Endothelial cell (in vitro differentiated cells): Measurements from ENCODE around the gene AKAP5. TPM values are rescaled to one million over a fixed set of nuclear protein-coding genes. Genes with fewer than 3 reads are reported as not detected.
"Not testable (repeated sequence)": the region's sequence is repeated elsewhere in the genome, so short reads cannot be mapped to it uniquely, and the experiment has no call there.

Experiments
- DNase-seq: peaks from one replicate; pipeline ENCODE4 v3.0.0; 2021; ENCODE audit warnings: low spot score
- H3K27ac Mint-ChIP-seq: one replicate; pipeline ENCODE4 v1.8.0; 2021; ENCODE audit warnings: mixed read lengths, inconsistent platforms; ENCODE audit not compliant: unreplicated experiment
- H3K27me3 Mint-ChIP-seq: one replicate; pipeline ENCODE4 v1.8.0; 2021; ENCODE audit warnings: mild to moderate bottlenecking, moderate library complexity, mixed read lengths, inconsistent platforms; ENCODE audit not compliant: unreplicated experiment
- H3K36me3 Mint-ChIP-seq: one replicate; pipeline ENCODE4 v1.8.0; 2021; ENCODE audit warnings: mild to moderate bottlenecking, low read depth, mixed read lengths, inconsistent platforms; ENCODE audit not compliant: unreplicated experiment
- H3K4me1 Mint-ChIP-seq: one replicate; pipeline ENCODE4 v1.8.0; 2021; ENCODE audit warnings: mild to moderate bottlenecking, mixed read lengths, inconsistent platforms; ENCODE audit not compliant: unreplicated experiment
- H3K4me3 Mint-ChIP-seq: one replicate; pipeline ENCODE4 v1.8.0; 2021; ENCODE audit warnings: mild to moderate bottlenecking, mixed read lengths, inconsistent platforms; ENCODE audit not compliant: unreplicated experiment
- H3K9me3 Mint-ChIP-seq: one replicate; pipeline ENCODE4 v1.8.0; 2021; ENCODE audit warnings: mixed read lengths, inconsistent platforms; ENCODE audit not compliant: unreplicated experiment
- total RNA-seq: library from RNA; stranded (reverse); fragmentation: NEBNext Ultra II Directional; extraction: Animal tissue kit (Norgen Biotek cat#: 25700); gene quantifications from one replicate; pipeline ENCODE4 v1.2.1, GENCODE V29; 2021; ENCODE audit not compliant: unreplicated experiment
- TF ChIP-seq, protein P1 (sequence below): fragments of 200-600 bp; sonication (generic); IDR thresholded peaks from one replicate; pipeline ENCODE4 v1.5.0; 2021; ENCODE audit warnings: antibody characterized with exemption; ENCODE audit not compliant: unreplicated experiment

AKAP5 gene
- total RNA-seq, 1 donor from 2014 or later, result 6.1 TPM

DNA sequence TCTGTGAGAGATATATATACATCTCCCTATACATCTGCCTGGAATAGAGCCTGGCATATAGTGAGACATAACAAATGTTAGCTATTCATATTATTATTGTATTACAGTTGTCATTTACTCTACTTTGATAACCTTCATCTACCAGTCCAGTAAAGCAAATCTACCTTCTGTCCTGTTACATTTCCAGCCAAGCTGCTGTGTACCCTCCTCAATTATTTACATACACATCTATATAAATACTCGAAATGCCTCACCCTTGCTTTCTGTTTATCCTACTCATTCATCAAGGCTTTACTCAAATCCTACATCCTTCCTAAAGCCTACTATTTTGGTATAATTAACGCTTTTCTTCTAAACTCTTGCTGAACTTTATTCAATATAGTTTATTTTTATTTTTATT is 48.0 kb downstream of the AKAP5 start:
- no peaks in the 10 kb centered on the region for H3K36me3 Mint-ChIP-seq
- H3K4me3 Mint-ChIP-seq, result no peak overlapping the region
- H3K9me3 Mint-ChIP-seq, result no peaks in the 10 kb centered on the region
- H3K27me3 Mint-ChIP-seq, result no peaks in the 10 kb centered on the region
- TF ChIP-seq, protein P1, sequence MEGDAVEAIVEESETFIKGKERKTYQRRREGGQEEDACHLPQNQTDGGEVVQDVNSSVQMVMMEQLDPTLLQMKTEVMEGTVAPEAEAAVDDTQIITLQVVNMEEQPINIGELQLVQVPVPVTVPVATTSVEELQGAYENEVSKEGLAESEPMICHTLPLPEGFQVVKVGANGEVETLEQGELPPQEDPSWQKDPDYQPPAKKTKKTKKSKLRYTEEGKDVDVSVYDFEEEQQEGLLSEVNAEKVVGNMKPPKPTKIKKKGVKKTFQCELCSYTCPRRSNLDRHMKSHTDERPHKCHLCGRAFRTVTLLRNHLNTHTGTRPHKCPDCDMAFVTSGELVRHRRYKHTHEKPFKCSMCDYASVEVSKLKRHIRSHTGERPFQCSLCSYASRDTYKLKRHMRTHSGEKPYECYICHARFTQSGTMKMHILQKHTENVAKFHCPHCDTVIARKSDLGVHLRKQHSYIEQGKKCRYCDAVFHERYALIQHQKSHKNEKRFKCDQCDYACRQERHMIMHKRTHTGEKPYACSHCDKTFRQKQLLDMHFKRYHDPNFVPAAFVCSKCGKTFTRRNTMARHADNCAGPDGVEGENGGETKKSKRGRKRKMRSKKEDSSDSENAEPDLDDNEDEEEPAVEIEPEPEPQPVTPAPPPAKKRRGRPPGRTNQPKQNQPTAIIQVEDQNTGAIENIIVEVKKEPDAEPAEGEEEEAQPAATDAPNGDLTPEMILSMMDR, result no peak
- H3K27ac Mint-ChIP-seq, result no peak overlapping the region
- peaks cover 27% of the 10 kb centered on the region for H3K4me1 Mint-ChIP-seq
- no peak for DNase-seq

DNA sequence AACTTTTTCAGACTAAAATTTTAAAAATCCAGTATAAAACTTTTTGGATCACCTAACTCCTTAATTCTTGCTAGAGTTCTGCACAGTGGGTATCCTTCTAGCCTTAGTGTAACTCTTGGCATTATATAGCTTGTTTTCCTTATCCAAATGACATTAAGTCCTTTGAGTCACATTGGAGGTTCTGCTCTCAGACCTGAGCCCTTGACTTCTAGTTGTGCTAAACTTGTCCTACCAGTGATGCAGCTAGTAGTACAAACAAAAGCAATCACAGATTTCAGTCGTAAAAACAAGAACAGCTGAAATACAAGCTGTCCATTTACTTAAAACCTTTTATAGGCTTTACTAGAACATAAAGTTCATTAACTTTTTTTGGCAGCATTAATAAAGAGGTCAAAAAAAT is 49.8 kb downstream of the AKAP5 start:
- peaks cover 16% of the 10 kb centered on the region for H3K4me1 Mint-ChIP-seq
- no peak overlapping the region for H3K4me3 Mint-ChIP-seq
- H3K27ac Mint-ChIP-seq, result no peak overlapping the region
- peaks cover 1% of the 10 kb centered on the region for H3K27me3 Mint-ChIP-seq
- TF ChIP-seq, protein P1, result no peak
- no peak for DNase-seq
- no peaks in the 10 kb centered on the region for H3K9me3 Mint-ChIP-seq
- H3K36me3 Mint-ChIP-seq, result no peaks in the 10 kb centered on the region

DNA sequence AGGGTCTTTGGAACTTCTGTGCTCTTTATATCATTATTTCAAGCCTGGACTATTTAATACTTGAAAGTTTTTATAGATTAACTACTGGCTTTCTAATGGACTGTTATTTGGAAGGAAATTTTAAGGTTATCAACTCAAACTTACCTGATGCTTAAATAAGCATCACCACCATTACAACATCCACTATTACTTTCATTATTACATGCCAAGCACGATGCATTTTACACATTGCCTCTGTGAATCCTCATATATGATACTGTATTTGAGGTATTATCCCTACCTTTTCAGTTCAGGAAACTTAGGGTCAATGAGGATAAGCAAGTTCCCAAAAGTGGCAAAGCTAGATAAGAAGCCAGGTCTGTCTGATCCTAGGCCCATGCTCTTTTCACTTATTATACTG is 51.7 kb downstream of the AKAP5 start:
- no peak for DNase-seq
- Mint-ChIP-seq H3K4me3 (no peak overlapping the region), H3K4me1 (no peaks in the 10 kb centered on the region), H3K27ac (no peak overlapping the region), H3K36me3 (no peaks in the 10 kb centered on the region), H3K9me3 (no peaks in the 10 kb centered on the region), H3K27me3 (peaks cover 1% of the 10 kb centered on the region)
- TF ChIP-seq, protein P1, result no peak

DNA sequence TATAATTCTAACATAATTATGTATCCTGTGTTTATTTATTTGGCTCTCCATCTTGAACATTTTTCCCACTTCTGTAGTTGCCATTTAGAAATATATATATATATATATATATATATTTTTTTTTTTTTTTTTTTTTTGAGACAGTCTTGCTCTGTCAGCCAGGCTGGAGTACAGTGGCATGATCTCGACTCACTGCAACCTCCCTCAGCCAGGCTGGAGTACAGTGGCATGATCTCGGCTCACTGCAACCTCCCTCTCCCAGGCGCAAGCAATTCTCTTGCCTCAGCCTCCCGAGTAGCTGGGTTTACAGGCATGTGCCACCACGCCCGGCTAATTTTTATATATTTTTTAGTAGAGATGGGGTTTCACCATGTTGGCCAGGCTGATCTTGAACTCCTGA is 52.4 kb downstream of the AKAP5 start:
- H3K4me1 Mint-ChIP-seq, result not testable (repeated sequence)

DNA sequence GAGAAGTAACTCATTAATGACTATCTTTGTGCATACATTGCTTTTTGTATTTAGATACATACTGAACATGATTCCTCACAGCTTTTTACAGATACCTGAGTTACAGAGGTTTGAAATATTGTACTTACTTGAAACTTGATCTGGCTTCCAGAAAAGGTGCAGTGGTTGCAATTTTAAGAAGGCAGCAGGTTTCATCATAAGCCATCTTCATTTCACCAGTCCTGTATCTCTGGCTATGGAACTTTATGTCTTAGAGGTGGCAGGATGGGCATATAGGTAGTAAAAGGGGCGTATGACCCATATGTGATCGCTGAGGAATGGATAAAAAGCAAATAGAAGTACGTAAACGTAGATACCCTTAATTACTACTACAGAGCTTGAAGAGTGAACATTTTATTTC is 52.9 kb downstream of the AKAP5 start:
- TF ChIP-seq, protein P1, result no peak
- Mint-ChIP-seq H3K4me1 (no peaks in the 10 kb centered on the region), H3K27me3 (peaks cover 1% of the 10 kb centered on the region), H3K4me3 (no peak overlapping the region), H3K9me3 (no peaks in the 10 kb centered on the region), H3K27ac (no peak overlapping the region), H3K36me3 (no peaks in the 10 kb centered on the region)
- DNase-seq, result no peak

More for the DNA sequence above, 52.4 kb downstream of the AKAP5 start:
- not testable (repeated sequence) for H3K27me3 Mint-ChIP-seq, H3K9me3 Mint-ChIP-seq, H3K4me3 Mint-ChIP-seq, DNase-seq, H3K27ac Mint-ChIP-seq, H3K36me3 Mint-ChIP-seq

DNA sequence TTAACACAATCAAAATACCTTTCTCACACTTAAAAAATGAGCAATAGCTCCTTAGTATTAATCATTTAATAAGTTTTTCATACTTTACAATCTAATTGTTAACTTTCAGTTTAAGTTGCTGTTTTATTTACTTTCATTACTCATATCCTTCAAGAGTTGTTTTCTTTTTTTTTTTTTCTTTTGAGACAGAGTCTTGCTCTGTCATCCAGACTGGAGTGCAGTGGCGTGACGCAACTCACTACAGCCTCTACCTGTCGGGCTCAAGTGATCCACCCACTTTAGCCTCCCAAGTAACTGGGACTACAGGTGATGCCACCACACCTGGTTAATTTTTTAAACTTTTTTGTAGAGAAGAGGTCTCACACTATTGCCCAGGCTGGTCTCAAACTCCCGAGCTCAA is 55.4 kb downstream of the AKAP5 start:
- Mint-ChIP-seq H3K4me3 (no peak overlapping the region), H3K27me3 (peaks cover 1% of the 10 kb centered on the region)

More for the DNA sequence above, 55.4 kb downstream of the AKAP5 start:
- DNase-seq, result no peak
- Mint-ChIP-seq H3K9me3 (no peaks in the 10 kb centered on the region), H3K4me1 (no peaks in the 10 kb centered on the region), H3K36me3 (no peaks in the 10 kb centered on the region), H3K27ac (no peak overlapping the region)
- TF ChIP-seq, protein P1, result no peak
